GM12864 (cell line): Measurements from ENCODE around the gene LONP2.
A peak's percentile ranks its signal among the peaks of the same experiment; 100 is the strongest.

Experiments
- DNase-seq: peaks from one replicate; pipeline ENCODE4 v3.0.0-alpha.2; 2011; ENCODE audit warnings: low read depth
- H3K4me3 ChIP-seq: 2 replicates; pipeline ENCODE4 v1.5.1; 2011; ENCODE audit warnings: mild to moderate bottlenecking, low read depth, low read length, control low read depth
- CTCF ChIP-seq: IDR thresholded peaks from 2 replicates; pipeline ENCODE4 v1.5.1; 2011; ENCODE audit warnings: low read depth, mild to moderate bottlenecking, moderate library complexity, low read length, control low read depth, inconsistent platforms; ENCODE audit errors: missing control alignments

Gene LONP2

GRCh38 chr16:48382131-48382530 lies 138.0 kb downstream of the LONP2 start:
- no peak overlapping the region for H3K4me3 ChIP-seq
- no peak for DNase-seq
- no peak for TF ChIP-seq CTCF

DNA sequence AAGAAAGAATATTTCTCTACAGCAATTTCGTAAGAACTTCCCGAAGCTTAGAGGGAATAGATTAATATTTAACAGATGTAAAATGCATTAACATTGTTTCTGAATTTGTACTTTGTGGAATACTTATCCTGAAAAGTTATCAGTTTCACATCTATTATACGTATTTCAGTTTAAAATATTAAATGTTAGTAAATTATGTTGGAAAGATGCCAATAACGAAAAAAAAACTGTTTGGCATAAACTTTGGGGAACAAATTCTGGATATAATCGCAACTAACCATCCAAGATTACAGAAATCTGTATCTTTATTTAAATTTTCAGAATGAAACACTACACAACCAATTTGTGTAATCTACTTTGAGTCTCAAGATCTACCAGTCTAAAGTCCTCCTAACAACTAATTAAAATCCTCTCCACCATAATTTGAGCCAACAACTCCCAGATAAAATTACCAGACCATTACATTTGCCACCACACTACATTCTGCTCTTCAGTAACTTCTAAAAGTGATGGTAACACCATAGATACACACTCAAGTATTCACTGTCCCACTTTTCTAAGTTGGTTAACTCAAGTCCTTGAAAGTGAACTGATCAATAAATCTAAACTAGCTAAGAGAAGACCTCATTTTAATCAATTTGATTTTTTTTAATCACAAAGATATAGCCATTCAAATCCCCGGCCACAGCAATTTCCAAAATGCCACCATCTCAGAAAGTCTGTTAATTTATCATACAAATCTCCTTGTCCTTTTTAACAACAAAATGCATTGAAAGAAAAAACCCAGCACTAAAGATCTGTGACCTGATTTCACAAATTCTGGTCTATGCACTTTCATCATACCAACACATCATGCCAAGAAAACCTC lies 139.1 kb downstream of the LONP2 start:
- no peak for TF ChIP-seq CTCF
- DNase-seq = no peak
- peak overlapping the region; percentile 75 for H3K4me3 ChIP-seq

- H3K4me3 ChIP-seq = peak overlapping the region; percentile 75
- DNase-seq = no peak
- TF ChIP-seq CTCF = no peak
These were observed 139.9 kb downstream of the LONP2 start for GRCh38 chr16:48383877-48384519.

DNA sequence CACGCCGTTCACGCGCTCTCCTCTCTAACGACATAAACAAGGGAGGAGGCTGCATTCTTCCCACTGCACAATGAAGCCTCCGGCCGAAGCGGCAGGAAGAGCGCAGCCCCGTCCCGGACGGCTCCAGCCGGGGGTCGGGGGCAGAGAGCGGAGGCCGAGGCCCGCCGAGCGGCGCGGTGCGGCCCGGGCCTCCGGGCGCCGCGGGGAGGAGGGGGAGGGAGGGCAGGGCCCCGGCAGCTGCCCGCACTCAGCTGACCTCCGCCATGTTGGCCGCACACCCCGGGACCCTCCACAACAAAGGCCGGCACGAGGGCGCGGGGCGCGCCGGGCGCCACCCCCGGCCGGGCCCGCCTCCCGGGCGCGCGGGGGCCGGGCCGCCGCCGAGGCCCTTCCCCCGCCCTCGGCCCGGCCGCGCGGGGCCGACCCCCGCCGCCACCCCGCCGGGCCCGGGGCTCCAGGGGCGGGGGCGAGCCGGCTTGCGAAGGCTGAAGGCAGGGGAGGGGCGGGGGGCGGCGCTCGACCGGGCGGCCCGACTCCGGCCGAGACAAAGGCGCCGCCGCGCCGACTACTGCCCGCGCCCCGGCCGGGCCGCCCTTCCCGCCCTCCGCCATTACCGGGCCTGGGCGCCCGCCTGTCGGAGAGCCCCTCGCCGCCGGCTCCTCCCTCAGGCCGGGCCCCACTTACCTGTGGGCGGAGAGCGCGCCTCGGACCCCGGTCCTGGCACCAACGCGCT lies 140.6 kb downstream of the LONP2 start:
- H3K4me3 ChIP-seq = peak overlapping the region; percentile 75
- no peak for DNase-seq
- TF ChIP-seq CTCF = no peak

- peak within 1 kb of the TSS; percentile 75 for H3K4me3 ChIP-seq
- TF ChIP-seq CTCF = no peak
- no peak for DNase-seq
These were observed 141.4 kb downstream of the LONP2 start, which contains the start of gene SIAH1 for GRCh38 chr16:48385253-48386150. Gene SIAH1, minus strand, starts transcription at chr16:48385413. Its CDS starts 22,985 bp downstream, at chr16:48362428.
